ENCODE data around the gene ASH1L.

The ASH1L gene

GRCh38 chr1:155326631-155327037 lies 236.0 kb downstream of the ASH1L start:
- DNase-seq, result no peak

- no peak for DNase-seq
Measured at GRCh38 chr1:155326020-155326526, 236.5 kb downstream of the ASH1L start.

GRCh38 chr1:155325603-155325893 lies 237.1 kb downstream of the ASH1L start:
- DNase-seq, result no peak

GRCh38 chr1:155324717-155325602 lies 237.6 kb downstream of the ASH1L start:
- no peak for DNase-seq

GRCh38 chr1:155324037-155324716 lies 238.4 kb downstream of the ASH1L start:
- peak; percentile 86 to 90 (median 87) for DNase-seq

- peak; percentile 65 to 87 (median 75) for DNase-seq
Measured at GRCh38 chr1:155323729-155324036, 238.9 kb downstream of the ASH1L start.

- DNase-seq, result peak; percentile 63 to 83 (median 79)
Measured at GRCh38 chr1:155322953-155323728, 239.5 kb downstream of the ASH1L start.

GRCh38 chr1:155322571-155322952 lies 240.0 kb downstream of the ASH1L start:
- DNase-seq, result no peak

GRCh38 chr1:155321639-155322503 lies 240.7 kb downstream of the ASH1L start:
- no peak for DNase-seq

GRCh38 chr1:155320661-155321617 lies 241.7 kb downstream of the ASH1L start, which contains the start of gene RUSC1:
Gene RUSC1, plus strand, starts transcription at chr1:155320894. Its CDS starts 880 bp downstream, at chr1:155321774.
- DNase-seq, result peak; percentile 53 to 70 (median 65)

- DNase-seq, result no peak
Measured at GRCh38 chr1:155320252-155320651, 242.4 kb downstream of the ASH1L start.

- DNase-seq, result no peak
Measured at GRCh38 chr1:155319536-155319935, 243.1 kb downstream of the ASH1L start.

GRCh38 chr1:155318082-155318481 lies 244.5 kb downstream of the ASH1L start:
- no peak for DNase-seq

GRCh38 chr1:155316922-155317321 lies 245.7 kb downstream of the ASH1L start:
- DNase-seq, result no peak

- DNase-seq, result no peak
Measured at GRCh38 chr1:155313261-155313660, 249.3 kb downstream of the ASH1L start.

GRCh38 chr1:155309423-155310021 lies 253.1 kb downstream of the ASH1L start:
- no peak for DNase-seq

- DNase-seq, result peak; percentile 94 to 99 (median 97)
Measured at GRCh38 chr1:155308493-155309422, 253.8 kb downstream of the ASH1L start, which contains the start of gene FDPS. Gene FDPS, plus strand, starts transcription at chr1:155308866. Its CDS starts 924 bp downstream, at chr1:155309790.

- peak in 1 of 5 donors; percentile 38 for DNase-seq
Measured at GRCh38 chr1:155307247-155307740, 255.3 kb downstream of the ASH1L start.

GRCh38 chr1:155305881-155306391 lies 256.7 kb downstream of the ASH1L start:
- no peak for DNase-seq

Data from T-helper 1 cell (primary cell).